HG02970 (cell line): Measurements from ENCODE around the gene ATG9A.
A peak's percentile ranks its signal among the peaks of the same experiment; 100 is the strongest.

Source experiments
- ATAC-seq: cut with Tn5 transposase; IDR thresholded peaks from one replicate; pipeline ENCODE4 v1.9.1; 2021; ENCODE audit warnings: mild to moderate bottlenecking, moderate library complexity, moderate number of reproducible peaks; ENCODE audit not compliant: unreplicated experiment, low FRiP score

The ATG9A gene

GRCh38 chr2:219178377-219179175, 50.9 kb downstream of the ATG9A start:
- ATAC-seq, result peak; percentile 5

GRCh38 chr2:219177552-219178376, 51.7 kb downstream of the ATG9A start, which contains the start of gene RETREG2:
Gene RETREG2, plus strand, starts transcription at chr2:219178275. Its CDS starts 78 bp downstream, at chr2:219178353.
- peak; percentile 47 for ATAC-seq

- peak; percentile 47 for ATAC-seq
Observed at GRCh38 chr2:219176818-219177551, 52.5 kb downstream of the ATG9A start, which contains the start of gene CNPPD1. Gene CNPPD1, minus strand, starts transcription at chr2:219176925. Its CDS starts 97 bp downstream, at chr2:219176828.

- peak; percentile 17 for ATAC-seq
Observed at GRCh38 chr2:219175928-219176817, 53.3 kb downstream of the ATG9A start.

GRCh38 chr2:219175486-219175885, 54.0 kb downstream of the ATG9A start:
- no peak for ATAC-seq

GRCh38 chr2:219174801-219175200, 54.6 kb downstream of the ATG9A start:
- no peak for ATAC-seq

- ATAC-seq, result no peak
Observed at GRCh38 chr2:219174146-219174545, 55.3 kb downstream of the ATG9A start.

GRCh38 chr2:219173176-219173575, 56.3 kb downstream of the ATG9A start:
- ATAC-seq, result no peak

GRCh38 chr2:219172231-219173154, 56.9 kb downstream of the ATG9A start:
- ATAC-seq, result no peak

- no peak for ATAC-seq
Observed at GRCh38 chr2:219171231-219171651, 58.2 kb downstream of the ATG9A start.

- no peak for ATAC-seq
Observed at GRCh38 chr2:219169930-219170654, 59.3 kb downstream of the ATG9A start, which contains the start of gene SLC23A3. Gene SLC23A3, minus strand, starts transcription at chr2:219170029. Its CDS starts 45 bp downstream, at chr2:219169984.
